ENCODE data around the gene PXYLP1.

DNA sequence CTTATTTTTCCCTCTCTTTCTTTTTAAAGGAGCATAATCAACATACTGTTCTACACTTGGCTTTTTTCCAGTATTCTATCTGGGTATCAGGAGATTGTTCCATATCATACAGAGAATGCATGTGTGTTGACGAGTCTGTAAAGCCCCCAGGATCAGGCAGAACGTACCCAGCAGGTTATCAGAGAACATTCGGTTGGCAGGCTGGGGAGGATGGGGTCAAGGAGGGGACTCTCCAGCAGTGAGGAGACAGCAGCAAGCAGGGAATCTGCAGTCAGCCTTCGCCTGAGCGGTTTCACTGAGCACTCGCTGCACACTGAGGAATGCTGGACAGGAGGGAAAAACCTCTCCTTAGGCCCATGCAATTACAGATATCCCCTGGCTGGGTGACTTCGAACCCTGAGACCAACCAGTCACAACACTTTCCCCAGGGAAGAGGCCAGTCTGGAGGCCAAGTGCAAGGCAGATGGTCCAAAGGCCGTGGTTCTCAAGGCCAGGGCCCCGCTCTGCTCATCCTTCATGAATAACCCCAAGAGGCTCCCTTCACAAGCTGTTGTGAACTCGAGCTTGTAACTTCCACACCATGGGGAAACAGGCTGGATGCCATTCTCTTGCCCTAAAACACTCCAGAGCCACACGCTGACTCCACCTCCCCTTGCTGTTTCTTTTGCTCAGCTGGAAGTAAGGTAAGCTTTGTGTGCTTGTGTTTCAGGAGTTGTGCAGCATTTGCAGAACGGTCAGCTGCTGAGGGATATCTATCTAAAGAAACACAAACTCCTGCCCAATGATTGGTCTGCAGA is 60.1 kb downstream of the PXYLP1 start:
- no peak for TF ChIP-seq EZH2phosphoT487 (IDR thresholded peaks at IDR 0.05; ENCODE audit: borderline replicate concordance, low read length)
- TF ChIP-seq, protein P1, sequence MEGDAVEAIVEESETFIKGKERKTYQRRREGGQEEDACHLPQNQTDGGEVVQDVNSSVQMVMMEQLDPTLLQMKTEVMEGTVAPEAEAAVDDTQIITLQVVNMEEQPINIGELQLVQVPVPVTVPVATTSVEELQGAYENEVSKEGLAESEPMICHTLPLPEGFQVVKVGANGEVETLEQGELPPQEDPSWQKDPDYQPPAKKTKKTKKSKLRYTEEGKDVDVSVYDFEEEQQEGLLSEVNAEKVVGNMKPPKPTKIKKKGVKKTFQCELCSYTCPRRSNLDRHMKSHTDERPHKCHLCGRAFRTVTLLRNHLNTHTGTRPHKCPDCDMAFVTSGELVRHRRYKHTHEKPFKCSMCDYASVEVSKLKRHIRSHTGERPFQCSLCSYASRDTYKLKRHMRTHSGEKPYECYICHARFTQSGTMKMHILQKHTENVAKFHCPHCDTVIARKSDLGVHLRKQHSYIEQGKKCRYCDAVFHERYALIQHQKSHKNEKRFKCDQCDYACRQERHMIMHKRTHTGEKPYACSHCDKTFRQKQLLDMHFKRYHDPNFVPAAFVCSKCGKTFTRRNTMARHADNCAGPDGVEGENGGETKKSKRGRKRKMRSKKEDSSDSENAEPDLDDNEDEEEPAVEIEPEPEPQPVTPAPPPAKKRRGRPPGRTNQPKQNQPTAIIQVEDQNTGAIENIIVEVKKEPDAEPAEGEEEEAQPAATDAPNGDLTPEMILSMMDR (IDR thresholded peaks at IDR 0.05; ENCODE audit: low read depth, low read length, poor library complexity, severe bottlenecking): no peak
